Thymus (tissue), 11 donors: ENCODE results near the gene TCEANC2. TPM values are rescaled to one million over a fixed set of nuclear protein-coding genes. Genes with fewer than 3 reads are reported as not detected.

Source experiments
- DNase-seq, 9 donors: peaks; one replicate each; pipeline ENCODE4 v3.0.0-alpha.2; 2013; ENCODE audit warnings: low spot score in 9 of 9, low read depth in 6 of 9, missing footprints in 1 of 9
- H3K27ac ChIP-seq, 2 donors: one replicate each; pipeline ENCODE4 v1.5.1; 2013; ENCODE audit warnings: control low read depth in 1 of 2, low read depth in 1 of 2, low read length in 1 of 2, mild to moderate bottlenecking in 1 of 2, moderate library complexity in 1 of 2
- H3K27me3 ChIP-seq, 2 donors: one replicate each; pipeline ENCODE4 v1.5.1; 2013; ENCODE audit warnings: low read length in 1 of 2; ENCODE audit not compliant: control insufficient read depth in 2 of 2, insufficient read depth in 1 of 2
- H3K36me3 ChIP-seq, 2 donors: one replicate each; pipeline ENCODE4 v1.5.1; 2013; ENCODE audit warnings: low read length in 1 of 2, mild to moderate bottlenecking in 1 of 2, moderate library complexity in 1 of 2; ENCODE audit not compliant: control insufficient read depth in 2 of 2, insufficient read depth in 2 of 2
- H3K4me1 ChIP-seq, 2 donors: one replicate each; pipeline ENCODE4 v1.5.1; 2013; ENCODE audit warnings: low read length in 2 of 2; ENCODE audit not compliant: control insufficient read depth in 2 of 2, insufficient read depth in 2 of 2
- H3K4me3 ChIP-seq, 2 donors: one replicate each; pipeline ENCODE4 v1.5.1; 2013; ENCODE audit warnings: low read length in 2 of 2, control low read depth in 1 of 2, mild to moderate bottlenecking in 1 of 2
- H3K9me3 ChIP-seq, 2 donors: one replicate each; pipeline ENCODE4 v1.5.1; 2013; ENCODE audit warnings: low read length in 1 of 2, mild to moderate bottlenecking in 1 of 2; ENCODE audit not compliant: control insufficient read depth in 2 of 2, insufficient read depth in 1 of 2
- WGBS: extraction: QIAGEN DNeasy Blood & Tissue Kit; methylation state at CpG from one replicate; pipeline ENCODE4 v1.1.7; 2013; 5-methylcytosine and 5-hydroxymethylcytosine counted together
- polyA plus RNA-seq: library from polyadenylated mRNA; stranded (reverse); fragments of 200-250 nt; gene quantifications from one replicate; pipeline ENCODE4 v1.2.3, GENCODE V29; 2013
- total RNA-seq: library from RNA; stranded (reverse); fragments of 120-200 nt; gene quantifications from one replicate; pipeline ENCODE4 v1.2.4, GENCODE V29; 2013
- donor health status: healthy.

The TCEANC2 gene
- total and polyA plus RNA-seq, 2 donors: 4.0 to 5.2 TPM

- H3K36me3 ChIP-seq: no peaks in the 10 kb centered on the region
- no peaks in the 10 kb centered on the region for H3K4me1 ChIP-seq
- WGBS: 83% methylated on average over 9 of the region's 9 CpGs
- no peak for DNase-seq
- no peak overlapping the region for H3K4me3 ChIP-seq
- no peaks in the 10 kb centered on the region for H3K9me3 ChIP-seq
- no peak overlapping the region for H3K27ac ChIP-seq
- no peaks in the 10 kb centered on the region for H3K27me3 ChIP-seq
Observed at GRCh38 chr1:54142146-54142900, 88.9 kb downstream of the TCEANC2 start.

- Histone ChIP-seq H3K9me3 (no peaks in the 10 kb centered on the region), H3K4me3 (no peak overlapping the region), H3K4me1 (no peaks in the 10 kb centered on the region), H3K36me3 (no peaks in the 10 kb centered on the region), H3K27me3 (no peaks in the 10 kb centered on the region), H3K27ac (no peak overlapping the region)
- no peak for DNase-seq
- 96% methylated on average over 11 of the region's 11 CpGs for WGBS
Observed at GRCh38 chr1:54144366-54144765, 91.0 kb downstream of the TCEANC2 start.

GRCh38 chr1:54149734-54150133, 96.3 kb downstream of the TCEANC2 start:
- Histone ChIP-seq H3K36me3 (no peaks in the 10 kb centered on the region), H3K27ac (no peak overlapping the region), H3K27me3 (no peaks in the 10 kb centered on the region), H3K4me1 (no peaks in the 10 kb centered on the region), H3K9me3 (no peaks in the 10 kb centered on the region), H3K4me3 (no peak overlapping the region)
- 97% methylated on average over 3 of the region's 3 CpGs for WGBS
- no peak for DNase-seq

GRCh38 chr1:54151013-54151412, 97.6 kb downstream of the TCEANC2 start:
- Histone ChIP-seq H3K27me3 (no peaks in the 10 kb centered on the region), H3K9me3 (no peaks in the 10 kb centered on the region), H3K36me3 (no peaks in the 10 kb centered on the region), H3K4me3 (no peak overlapping the region), H3K27ac (no peak overlapping the region), H3K4me1 (no peaks in the 10 kb centered on the region)
- DNase-seq: no peak
- WGBS: 96% methylated on average over 5 of the region's 5 CpGs

- Histone ChIP-seq H3K36me3 (no peaks in the 10 kb centered on the region), H3K4me1 (no peaks in the 10 kb centered on the region), H3K4me3 (no peak within 1 kb of the TSS), H3K27ac (peak within 1 kb of the TSS in 1 of 2 donors; percentile 12), H3K27me3 (no peaks in the 10 kb centered on the region), H3K9me3 (no peaks in the 10 kb centered on the region)
- 97% methylated on average over 5 of the region's 5 CpGs for WGBS
- no peak for DNase-seq
Observed at GRCh38 chr1:54152696-54153095, 99.3 kb downstream of the TCEANC2 start, which contains the start of gene CDCP2. CDCP2 (minus strand) TSS chr1:54153000; CDS start chr1:54152922, 78 bp downstream.

GRCh38 chr1:54153535-54154439, 100.4 kb downstream of the TCEANC2 start:
- no peaks in the 10 kb centered on the region for H3K4me1 ChIP-seq
- H3K27me3 ChIP-seq: no peaks in the 10 kb centered on the region
- H3K27ac ChIP-seq: peak overlapping the region in 1 of 2 donors; percentile 12
- WGBS: 88% methylated on average over 19 of the region's 19 CpGs
- H3K9me3 ChIP-seq: no peaks in the 10 kb centered on the region
- H3K4me3 ChIP-seq: no peak overlapping the region
- no peaks in the 10 kb centered on the region for H3K36me3 ChIP-seq
- peak in 1 of 9 donors; percentile 5 for DNase-seq

Other genes with a start within 250 kb of the TCEANC2 start
- gene NDC1, start 215.3 kb upstream of the TCEANC2 start, total RNA-seq: 22.1 TPM
- 9.4 TPM for gene NDC1, start 215.3 kb upstream of the TCEANC2 start, polyA plus RNA-seq
- 26.4 TPM for gene YIPF1, start 163.8 kb upstream of the TCEANC2 start, total RNA-seq
- gene YIPF1, start 163.8 kb upstream of the TCEANC2 start, polyA plus RNA-seq: 29.6 TPM
- gene DIO1, start 159.4 kb upstream of the TCEANC2 start, total RNA-seq: 0.05 TPM
- gene DIO1, start 159.4 kb upstream of the TCEANC2 start, polyA plus RNA-seq: 0.18 TPM
- gene IFT25, start 107.9 kb upstream of the TCEANC2 start, total RNA-seq: 52.3 TPM
- gene IFT25, start 107.9 kb upstream of the TCEANC2 start, polyA plus RNA-seq: 39.9 TPM
- gene LRRC42, start 107.3 kb upstream of the TCEANC2 start, total RNA-seq: 18.7 TPM
- gene LRRC42, start 107.3 kb upstream of the TCEANC2 start, polyA plus RNA-seq: 17.5 TPM
- gene LDLRAD1, start 35.4 kb upstream of the TCEANC2 start, total RNA-seq: not detected
- 0.18 TPM for gene LDLRAD1, start 35.4 kb upstream of the TCEANC2 start, polyA plus RNA-seq
- 233 TPM for gene TMEM59, start 404 bp upstream of the TCEANC2 start, total RNA-seq
- gene TMEM59, start 404 bp upstream of the TCEANC2 start, polyA plus RNA-seq: 185 TPM
- gene CDCP2, start 99.4 kb downstream of the TCEANC2 start, total RNA-seq: not detected
- gene CDCP2, start 99.4 kb downstream of the TCEANC2 start, polyA plus RNA-seq: not detected
- 2.6 TPM for gene CYB5RL, start 146.4 kb downstream of the TCEANC2 start, total RNA-seq
- 1.9 TPM for gene CYB5RL, start 146.4 kb downstream of the TCEANC2 start, polyA plus RNA-seq
- gene MRPL37, start 146.6 kb downstream of the TCEANC2 start, total RNA-seq: 62.0 TPM
- 29.5 TPM for gene MRPL37, start 146.6 kb downstream of the TCEANC2 start, polyA plus RNA-seq